Measurements from ENCODE around the gene TULP4. TPM values are rescaled to one million over a fixed set of nuclear protein-coding genes. Genes with fewer than 3 reads are reported as not detected.

The TULP4 gene
- polyA plus RNA-seq, 1 experiment = 8.0 TPM

DNA sequence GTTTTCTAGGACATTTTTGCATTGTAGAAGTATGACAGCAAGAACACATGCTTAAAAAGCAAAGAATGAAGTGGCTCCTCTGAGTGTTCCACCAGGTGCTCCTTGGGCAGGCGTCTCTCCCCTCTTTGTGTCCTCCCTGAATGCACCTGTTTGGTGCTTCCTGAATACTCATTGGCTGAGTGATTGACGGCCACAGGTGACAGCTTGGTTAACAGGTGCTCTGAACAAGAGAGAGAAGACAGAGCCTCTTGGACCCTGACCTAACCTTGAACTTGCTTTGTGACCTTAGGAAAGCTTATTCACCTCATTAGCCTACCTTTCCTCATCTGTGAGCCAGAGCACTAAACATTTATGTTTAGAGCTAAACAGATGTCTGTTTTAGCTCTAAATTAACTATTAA, 93.7 kb downstream of the TULP4 start:
- ChIA-PET CTCF (interaction anchor here (1.1 kb wide), 1 partner anchor 13 kb away, joined by 3 read pairs; no protein-coding TSS in a partner anchor), POLR2A (no interaction called here)
- TF ChIP-seq, protein P1, sequence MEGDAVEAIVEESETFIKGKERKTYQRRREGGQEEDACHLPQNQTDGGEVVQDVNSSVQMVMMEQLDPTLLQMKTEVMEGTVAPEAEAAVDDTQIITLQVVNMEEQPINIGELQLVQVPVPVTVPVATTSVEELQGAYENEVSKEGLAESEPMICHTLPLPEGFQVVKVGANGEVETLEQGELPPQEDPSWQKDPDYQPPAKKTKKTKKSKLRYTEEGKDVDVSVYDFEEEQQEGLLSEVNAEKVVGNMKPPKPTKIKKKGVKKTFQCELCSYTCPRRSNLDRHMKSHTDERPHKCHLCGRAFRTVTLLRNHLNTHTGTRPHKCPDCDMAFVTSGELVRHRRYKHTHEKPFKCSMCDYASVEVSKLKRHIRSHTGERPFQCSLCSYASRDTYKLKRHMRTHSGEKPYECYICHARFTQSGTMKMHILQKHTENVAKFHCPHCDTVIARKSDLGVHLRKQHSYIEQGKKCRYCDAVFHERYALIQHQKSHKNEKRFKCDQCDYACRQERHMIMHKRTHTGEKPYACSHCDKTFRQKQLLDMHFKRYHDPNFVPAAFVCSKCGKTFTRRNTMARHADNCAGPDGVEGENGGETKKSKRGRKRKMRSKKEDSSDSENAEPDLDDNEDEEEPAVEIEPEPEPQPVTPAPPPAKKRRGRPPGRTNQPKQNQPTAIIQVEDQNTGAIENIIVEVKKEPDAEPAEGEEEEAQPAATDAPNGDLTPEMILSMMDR (IDR thresholded peaks at IDR 0.05; ENCODE audit: insufficient read depth, low read depth, low read length) = no peak
- Histone ChIP-seq H3K36me3 (ENCODE audit: control insufficient read depth, insufficient read depth, low read length) (peaks cover 1% of the 10 kb centered on the region; the same call in 1 of the 2 replicates), H3K4me3 (ENCODE audit: low read depth, low read length) (no peak overlapping the region), H3K27me3 (ENCODE audit: control insufficient read depth, insufficient read depth, low read length) (no peaks in the 10 kb centered on the region)
- DNase-seq (ENCODE audit: low read depth) = no peak

DNA sequence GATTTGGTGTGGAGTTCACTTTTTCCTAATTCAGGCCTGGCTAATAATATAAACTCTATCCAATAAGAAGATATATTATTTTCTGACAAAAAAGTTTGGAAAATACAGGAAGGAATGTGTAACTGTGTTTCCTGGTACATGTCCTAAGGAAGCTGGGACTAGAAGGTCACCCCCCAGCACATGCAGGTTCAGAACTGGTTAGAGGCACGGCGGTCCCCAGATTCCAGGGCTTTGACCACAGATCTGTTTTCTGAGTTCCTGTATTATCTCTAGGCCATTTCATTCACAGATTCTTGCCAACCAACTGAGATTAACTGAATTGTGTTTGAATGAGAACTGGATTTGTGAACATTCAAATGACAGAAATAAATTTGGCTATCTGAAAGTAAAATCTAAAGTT, 94.5 kb downstream of the TULP4 start:
- POLR2A ChIA-PET = no interaction called here
- TF ChIP-seq, protein P1 (IDR thresholded peaks at IDR 0.05; ENCODE audit: insufficient read depth, low read depth, low read length) = no peak
- no peak for DNase-seq (ENCODE audit: low read depth)
- Histone ChIP-seq H3K27me3 (ENCODE audit: control insufficient read depth, insufficient read depth, low read length) (no peaks in the 10 kb centered on the region), H3K36me3 (ENCODE audit: control insufficient read depth, insufficient read depth, low read length) (no peaks in the 10 kb centered on the region), H3K4me3 (ENCODE audit: low read depth, low read length) (no peak overlapping the region)
- CTCF ChIA-PET = interaction anchor here (1.1 kb wide), 1 partner anchor 12 kb away, joined by 3 read pairs; no protein-coding TSS in a partner anchor

DNA sequence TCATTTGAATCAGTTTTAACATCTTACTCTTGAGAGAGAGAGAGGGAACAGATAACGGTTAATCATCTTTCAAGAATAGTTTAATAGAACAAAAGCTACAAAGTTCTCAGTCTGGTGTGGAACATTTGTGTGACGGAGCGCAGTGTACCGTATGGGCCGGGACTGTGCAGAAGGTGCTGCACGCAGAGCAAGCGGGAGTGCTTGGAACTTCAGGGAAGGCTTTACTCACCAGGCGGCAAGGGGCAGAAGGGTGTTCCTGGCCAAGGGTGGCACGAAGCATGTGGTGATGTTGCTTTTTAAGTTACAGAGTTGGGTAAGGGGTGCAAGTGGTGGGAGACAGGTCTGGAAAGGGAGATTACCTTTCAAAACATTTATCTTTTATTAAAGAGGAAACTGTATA, 95.7 kb downstream of the TULP4 start:
- Histone ChIP-seq H3K27me3 (ENCODE audit: control insufficient read depth, insufficient read depth, low read length) (no peaks in the 10 kb centered on the region), H3K36me3 (ENCODE audit: control insufficient read depth, insufficient read depth, low read length) (no peaks in the 10 kb centered on the region; the same call in 1 of the 2 replicates), H3K4me3 (ENCODE audit: low read depth, low read length) (no peak overlapping the region)
- TF ChIP-seq, protein P1 (IDR thresholded peaks at IDR 0.05; ENCODE audit: insufficient read depth, low read depth, low read length) = no peak
- CTCF ChIA-PET = interaction anchor here (0.6 to 1.3 kb wide), 3 partner anchors 9 to 189 kb away, joined by 3 to 5 read pairs (median 3); no protein-coding TSS in a partner anchor
- DNase-seq (ENCODE audit: low read depth) = no peak
- POLR2A ChIA-PET = no interaction called here

DNA sequence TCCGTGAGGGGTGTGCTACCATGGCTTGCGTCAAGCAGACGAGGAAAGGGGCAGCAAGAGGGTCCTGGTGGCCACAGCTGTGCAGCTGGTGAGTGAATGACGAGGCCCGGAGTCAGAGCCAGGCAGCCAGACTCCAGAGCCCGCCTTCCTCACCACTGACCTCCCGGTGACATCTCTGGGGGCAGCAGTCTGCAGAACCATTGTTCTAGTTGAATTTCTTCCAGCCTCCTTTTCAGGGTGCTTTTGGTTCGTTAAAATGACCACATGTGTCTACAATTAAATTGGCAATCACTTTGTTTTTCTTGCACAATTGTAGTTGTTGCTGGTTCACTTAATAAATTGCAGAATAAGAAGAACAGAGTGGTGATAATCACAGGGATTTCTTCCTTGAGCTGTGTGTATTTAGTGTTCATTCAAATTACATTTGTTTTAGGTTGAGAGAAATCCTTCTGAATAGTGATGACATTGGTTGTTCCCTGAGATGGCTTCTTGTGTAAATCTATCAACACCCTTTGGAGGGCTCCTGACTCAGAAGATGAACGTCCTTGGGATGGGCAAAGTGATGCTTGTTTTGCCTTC, 96.4 kb downstream of the TULP4 start:
- ChIA-PET CTCF (interaction anchor here (0.6 to 1.3 kb wide), 2 partner anchors 9 to 190 kb away, joined by 3 to 5 read pairs; no protein-coding TSS in a partner anchor), POLR2A (no interaction called here)
- TF ChIP-seq, protein P1 (IDR thresholded peaks at IDR 0.05; ENCODE audit: insufficient read depth, low read depth, low read length) = no peak
- no peaks in the 10 kb centered on the region; the same call in 1 of the 2 replicates for H3K36me3 ChIP-seq (ENCODE audit: control insufficient read depth, insufficient read depth, low read length)
- no peak overlapping the region for H3K4me3 ChIP-seq (ENCODE audit: low read depth, low read length)
- peak; percentile 19 for DNase-seq (ENCODE audit: low read depth)
- H3K27me3 ChIP-seq (ENCODE audit: control insufficient read depth, insufficient read depth, low read length) = no peaks in the 10 kb centered on the region

DNA sequence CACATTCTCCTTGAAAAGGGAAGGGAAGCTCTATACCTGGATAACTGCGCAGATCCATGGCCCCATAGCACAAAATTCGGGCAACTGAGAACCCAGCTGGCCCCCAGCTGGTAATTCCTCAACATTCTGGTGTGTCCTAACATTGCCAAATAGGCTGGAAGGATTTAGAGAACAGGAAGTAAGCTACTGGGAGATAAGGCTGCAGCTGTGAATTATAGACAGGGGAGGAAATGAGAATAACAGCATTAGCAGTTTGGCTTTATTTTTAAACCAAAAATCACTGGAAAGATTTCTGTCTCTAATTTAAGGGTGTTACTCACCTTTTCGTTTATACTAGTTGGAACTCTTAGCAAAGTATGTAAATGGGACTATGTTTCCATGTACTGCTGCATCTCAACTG, 97.2 kb downstream of the TULP4 start:
- POLR2A ChIA-PET = interaction anchor here (0.6 kb wide), 1 partner anchor 71 kb away, joined by 3 read pairs; no protein-coding TSS in a partner anchor

More for the DNA sequence above, 97.2 kb downstream of the TULP4 start:
- CTCF ChIA-PET = interaction anchor here (1.0 to 1.3 kb wide), 2 partner anchors 10 to 110 kb away, joined by 5 read pairs; no protein-coding TSS in a partner anchor
- H3K36me3 ChIP-seq (ENCODE audit: control insufficient read depth, insufficient read depth, low read length) = no peaks in the 10 kb centered on the region; the same call in 1 of the 2 replicates
- no peaks in the 10 kb centered on the region for H3K27me3 ChIP-seq (ENCODE audit: control insufficient read depth, insufficient read depth, low read length)
- DNase-seq (ENCODE audit: low read depth) = peak; percentile 9
- TF ChIP-seq, protein P1 (IDR thresholded peaks at IDR 0.05; ENCODE audit: insufficient read depth, low read depth, low read length) = no peak
- H3K4me3 ChIP-seq (ENCODE audit: low read depth, low read length) = no peak overlapping the region

All from BJ (cell line).